ENCODE data around the gene DPH3.

The DPH3 gene

GRCh38 chr3:16216373-16216935 is 48.3 kb downstream of the DPH3 start:
- H3K4me3 ChIP-seq (ENCODE audit: low read depth, low read length), result no peak overlapping the region
- in situ Hi-C loops (cut with HindIII; ENCODE audit: low sequenced_read_pairs), result no loop called here
- TF ChIP-seq, protein P1, sequence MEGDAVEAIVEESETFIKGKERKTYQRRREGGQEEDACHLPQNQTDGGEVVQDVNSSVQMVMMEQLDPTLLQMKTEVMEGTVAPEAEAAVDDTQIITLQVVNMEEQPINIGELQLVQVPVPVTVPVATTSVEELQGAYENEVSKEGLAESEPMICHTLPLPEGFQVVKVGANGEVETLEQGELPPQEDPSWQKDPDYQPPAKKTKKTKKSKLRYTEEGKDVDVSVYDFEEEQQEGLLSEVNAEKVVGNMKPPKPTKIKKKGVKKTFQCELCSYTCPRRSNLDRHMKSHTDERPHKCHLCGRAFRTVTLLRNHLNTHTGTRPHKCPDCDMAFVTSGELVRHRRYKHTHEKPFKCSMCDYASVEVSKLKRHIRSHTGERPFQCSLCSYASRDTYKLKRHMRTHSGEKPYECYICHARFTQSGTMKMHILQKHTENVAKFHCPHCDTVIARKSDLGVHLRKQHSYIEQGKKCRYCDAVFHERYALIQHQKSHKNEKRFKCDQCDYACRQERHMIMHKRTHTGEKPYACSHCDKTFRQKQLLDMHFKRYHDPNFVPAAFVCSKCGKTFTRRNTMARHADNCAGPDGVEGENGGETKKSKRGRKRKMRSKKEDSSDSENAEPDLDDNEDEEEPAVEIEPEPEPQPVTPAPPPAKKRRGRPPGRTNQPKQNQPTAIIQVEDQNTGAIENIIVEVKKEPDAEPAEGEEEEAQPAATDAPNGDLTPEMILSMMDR (IDR thresholded peaks at IDR 0.05; ENCODE audit: low read depth, low read length), result no peak
- no peak for DNase-seq (ENCODE audit: low read depth, low spot score)

DNA sequence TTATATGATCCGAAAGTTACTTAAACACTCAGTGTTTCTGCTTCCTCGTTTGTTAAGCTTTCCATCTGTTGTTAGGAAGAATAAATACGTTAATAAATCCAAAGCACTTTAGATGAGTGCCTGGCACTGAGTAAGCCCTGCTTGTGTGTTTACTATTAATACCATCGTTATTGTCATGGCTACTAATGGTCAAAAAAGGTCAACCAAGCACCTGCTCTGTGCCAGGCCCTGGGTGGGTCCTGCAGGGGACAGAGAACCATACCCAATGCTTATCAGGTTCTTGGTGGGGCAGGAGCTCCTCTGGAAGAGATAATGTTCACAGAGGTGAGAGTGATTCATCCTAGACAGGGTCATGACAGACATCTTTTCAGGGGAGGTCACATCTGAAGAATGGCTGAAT is 50.4 kb downstream of the DPH3 start:
- in situ Hi-C loops (cut with HindIII; ENCODE audit: low sequenced_read_pairs), result no loop called here
- TF ChIP-seq, protein P1 (IDR thresholded peaks at IDR 0.05; ENCODE audit: low read depth, low read length), result no peak
- no peak overlapping the region for H3K4me3 ChIP-seq (ENCODE audit: low read depth, low read length)
- no peak for DNase-seq (ENCODE audit: low read depth, low spot score)

DNA sequence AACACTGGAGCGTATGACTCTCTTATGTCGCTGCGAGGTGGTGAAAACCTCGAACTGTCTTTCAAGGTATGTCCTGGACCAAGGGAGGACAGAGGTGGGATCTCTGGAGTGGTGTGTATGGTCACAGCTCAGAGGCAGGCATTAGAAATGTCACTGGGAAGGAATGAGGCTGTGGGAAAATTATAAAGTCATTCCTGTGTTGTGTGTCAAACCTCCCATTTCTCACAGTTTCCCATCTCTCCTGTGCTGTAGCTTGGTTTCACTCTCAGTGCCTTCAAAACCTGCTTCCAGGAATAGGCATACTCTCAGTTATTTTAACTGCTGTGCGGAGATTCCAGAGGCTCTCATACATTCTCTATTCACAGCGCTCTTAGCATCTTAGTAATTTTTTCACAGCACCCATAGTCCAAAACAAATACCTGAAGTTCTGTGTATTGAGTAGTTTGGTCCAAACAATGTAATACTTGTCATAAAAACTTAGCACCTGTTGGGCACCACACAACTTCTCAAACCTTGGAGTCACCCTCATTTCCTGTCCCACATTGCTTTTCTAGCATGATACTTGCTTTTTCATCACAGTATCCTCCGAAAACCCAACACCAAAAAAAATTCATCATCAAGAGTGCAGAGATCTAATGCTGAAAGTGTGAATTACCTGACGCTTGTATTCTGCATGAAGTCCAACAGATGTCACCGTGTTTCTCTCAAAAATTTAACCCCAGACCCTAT is 53.4 kb downstream of the DPH3 start:
- no peak overlapping the region for H3K4me3 ChIP-seq (ENCODE audit: low read depth, low read length)
- in situ Hi-C loops (cut with HindIII; ENCODE audit: low sequenced_read_pairs), result no loop called here
- no peak for DNase-seq (ENCODE audit: low read depth, low spot score)
- TF ChIP-seq, protein P1 (IDR thresholded peaks at IDR 0.05; ENCODE audit: low read depth, low read length), result no peak

All from astrocyte of the spinal cord (primary cell).